ENCODE data around the gene NEUROG3.

- TF ChIP-seq, protein P1, sequence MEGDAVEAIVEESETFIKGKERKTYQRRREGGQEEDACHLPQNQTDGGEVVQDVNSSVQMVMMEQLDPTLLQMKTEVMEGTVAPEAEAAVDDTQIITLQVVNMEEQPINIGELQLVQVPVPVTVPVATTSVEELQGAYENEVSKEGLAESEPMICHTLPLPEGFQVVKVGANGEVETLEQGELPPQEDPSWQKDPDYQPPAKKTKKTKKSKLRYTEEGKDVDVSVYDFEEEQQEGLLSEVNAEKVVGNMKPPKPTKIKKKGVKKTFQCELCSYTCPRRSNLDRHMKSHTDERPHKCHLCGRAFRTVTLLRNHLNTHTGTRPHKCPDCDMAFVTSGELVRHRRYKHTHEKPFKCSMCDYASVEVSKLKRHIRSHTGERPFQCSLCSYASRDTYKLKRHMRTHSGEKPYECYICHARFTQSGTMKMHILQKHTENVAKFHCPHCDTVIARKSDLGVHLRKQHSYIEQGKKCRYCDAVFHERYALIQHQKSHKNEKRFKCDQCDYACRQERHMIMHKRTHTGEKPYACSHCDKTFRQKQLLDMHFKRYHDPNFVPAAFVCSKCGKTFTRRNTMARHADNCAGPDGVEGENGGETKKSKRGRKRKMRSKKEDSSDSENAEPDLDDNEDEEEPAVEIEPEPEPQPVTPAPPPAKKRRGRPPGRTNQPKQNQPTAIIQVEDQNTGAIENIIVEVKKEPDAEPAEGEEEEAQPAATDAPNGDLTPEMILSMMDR (IDR thresholded peaks at IDR 0.05), result no peak
- no peak for TF ChIP-seq POLR2AphosphoS5 (IDR thresholded peaks at IDR 0.05)
These were observed 27.6 kb upstream of the NEUROG3 start for GRCh38 chr10:69600761-69601330.
